KMS-11 (cell line): ENCODE results near the gene EXOC6B.

Source experiments
- H2AFZ ChIP-seq: fragments of 200-600 bp; sonication (generic); 2 replicates; pipeline ENCODE4 v1.6.1; 2016; ENCODE audit warnings: antibody characterized with exemption, mixed run types, low read depth
- H3K27ac ChIP-seq: fragments of 200-600 bp; sonication (generic); 2 replicates; pipeline ENCODE4 v1.6.1; 2016; ENCODE audit warnings: mild to moderate bottlenecking, mixed run types
- H3K27me3 ChIP-seq: fragments of 200-600 bp; sonication (generic); 2 replicates; pipeline ENCODE4 v1.6.1; 2017; ENCODE audit warnings: mild to moderate bottlenecking, low read depth, mixed run types, moderate library complexity; ENCODE audit not compliant: insufficient read depth
- H3K36me3 ChIP-seq: fragments of 200-600 bp; sonication (generic); 2 replicates; pipeline ENCODE4 v1.6.1; 2017; ENCODE audit warnings: mild to moderate bottlenecking, mixed run types; ENCODE audit not compliant: insufficient read depth
- H3K4me1 ChIP-seq: fragments of 200-600 bp; sonication (generic); 2 replicates; pipeline ENCODE4 v1.6.1; 2016; ENCODE audit warnings: mild to moderate bottlenecking, low read depth, mixed run types; ENCODE audit not compliant: poor library complexity, severe bottlenecking
- H3K4me2 ChIP-seq: fragments of 200-600 bp; sonication (generic); 2 replicates; pipeline ENCODE4 v1.7.0; 2016; ENCODE audit warnings: mild to moderate bottlenecking, mixed run types
- H3K4me3 ChIP-seq: fragments of 200-600 bp; sonication (generic); IDR thresholded peaks from 2 replicates; pipeline ENCODE4 v1.6.1; 2017; ENCODE audit warnings: low read depth, low read length, mixed read lengths; ENCODE audit not compliant: insufficient read depth
- H3K79me2 ChIP-seq: fragments of 200-600 bp; sonication (generic); 2 replicates; pipeline ENCODE4 v1.6.1; 2016; ENCODE audit warnings: low read depth, mixed run types; ENCODE audit not compliant: insufficient read depth
- H3K9ac ChIP-seq: fragments of 200-600 bp; sonication (generic); 2 replicates; pipeline ENCODE4 v1.6.1; 2016; ENCODE audit warnings: mild to moderate bottlenecking, mixed run types
- H4K20me1 ChIP-seq: fragments of 200-600 bp; sonication (generic); 2 replicates; pipeline ENCODE4 v1.6.1; 2016; ENCODE audit warnings: mild to moderate bottlenecking, mixed run types; ENCODE audit not compliant: insufficient read depth
- CTCF ChIP-seq: fragments of 200-600 bp; sonication (generic); conservative IDR thresholded peaks from 2 replicates; pipeline ENCODE4 v1.6.1; 2017; ENCODE audit warnings: low read depth, mild to moderate bottlenecking, antibody characterized with exemption, low read length, moderate library complexity, mixed read lengths

Gene EXOC6B

GRCh38 chr2:72207334-72207733 is 618.5 kb downstream of the EXOC6B start:
- no peak overlapping the region for H2AFZ ChIP-seq
- H3K79me2 ChIP-seq = no peaks in the 10 kb centered on the region
- H3K36me3 ChIP-seq = no peaks in the 10 kb centered on the region
- H3K27ac ChIP-seq = no peak overlapping the region
- no peaks in the 10 kb centered on the region for H3K27me3 ChIP-seq
- no peaks in the 10 kb centered on the region for H4K20me1 ChIP-seq
- TF ChIP-seq CTCF = no peak
- no peak overlapping the region for H3K4me3 ChIP-seq
- H3K4me2 ChIP-seq = no peak overlapping the region
- H3K4me1 ChIP-seq = no peaks in the 10 kb centered on the region
- no peak overlapping the region for H3K9ac ChIP-seq

GRCh38 chr2:72205504-72205881 is 620.3 kb downstream of the EXOC6B start:
- Histone ChIP-seq H3K4me2 (no peak overlapping the region), H4K20me1 (no peaks in the 10 kb centered on the region), H3K36me3 (no peaks in the 10 kb centered on the region), H3K4me1 (no peaks in the 10 kb centered on the region), H3K79me2 (no peaks in the 10 kb centered on the region), H3K27ac (no peak overlapping the region), H2AFZ (no peak overlapping the region), H3K9ac (no peak overlapping the region), H3K27me3 (no peaks in the 10 kb centered on the region), H3K4me3 (no peak overlapping the region)
- no peak for TF ChIP-seq CTCF

- no peaks in the 10 kb centered on the region for H3K79me2 ChIP-seq
- no peak overlapping the region for H3K27ac ChIP-seq
- no peaks in the 10 kb centered on the region for H4K20me1 ChIP-seq
- no peak for TF ChIP-seq CTCF
- no peak overlapping the region for H3K4me3 ChIP-seq
- no peaks in the 10 kb centered on the region for H3K27me3 ChIP-seq
- H2AFZ ChIP-seq = no peak overlapping the region
- no peak overlapping the region for H3K9ac ChIP-seq
- no peaks in the 10 kb centered on the region for H3K4me1 ChIP-seq
- H3K4me2 ChIP-seq = no peak overlapping the region
- no peaks in the 10 kb centered on the region for H3K36me3 ChIP-seq
Measured at GRCh38 chr2:72204786-72205503, 620.9 kb downstream of the EXOC6B start.

- H3K79me2 ChIP-seq = no peaks in the 10 kb centered on the region
- H3K27me3 ChIP-seq = no peaks in the 10 kb centered on the region
- H2AFZ ChIP-seq = no peak overlapping the region
- H3K4me2 ChIP-seq = no peak overlapping the region
- H3K4me1 ChIP-seq = no peaks in the 10 kb centered on the region
- H3K9ac ChIP-seq = no peak overlapping the region
- no peak overlapping the region for H3K27ac ChIP-seq
- H4K20me1 ChIP-seq = no peaks in the 10 kb centered on the region
- TF ChIP-seq CTCF = no peak
- H3K36me3 ChIP-seq = no peaks in the 10 kb centered on the region
- no peak overlapping the region for H3K4me3 ChIP-seq
Measured at GRCh38 chr2:72204156-72204785, 621.6 kb downstream of the EXOC6B start.
